ENCODE data around the gene C15orf62. TPM values are rescaled to one million over a fixed set of nuclear protein-coding genes. Genes with fewer than 3 reads are reported as not detected.

Gene C15orf62
- polyA plus RNA-seq, 1 of the 3 experiments (the other 2 are of a cell fraction), result not detected

- TF ChIP-seq RCOR1 (IDR thresholded peaks at IDR 0.05; ENCODE audit: low read length), result no peak
These were observed 33.2 kb upstream of the C15orf62 start (continued) for GRCh38 chr15:40736575-40736974.

- no peak for DNase-seq
- POLR2A ChIA-PET, result no interaction called here
These were observed 32.7 kb upstream of the C15orf62 start for GRCh38 chr15:40737048-40737447.

GRCh38 chr15:40739047-40739446, 30.7 kb upstream of the C15orf62 start:
- 72% methylated on average over 2 of the region's 2 CpGs for WGBS (ENCODE audit: low lambda C conversion rate)
- Histone ChIP-seq H3K27me3 (ENCODE audit: insufficient read depth) (no peaks in the 10 kb centered on the region), H2AFZ (ENCODE audit: low read depth) (no peak overlapping the region), H3K9me2 (no peaks in the 10 kb centered on the region), H3K9me3 (no peaks in the 10 kb centered on the region), H3K4me3 (ENCODE audit: low read depth in 2 of 2, low read length in 1 of 2) (no peak overlapping the region), H3K9ac (no peak overlapping the region), H3K36me3 (replicated peaks in 1 of 2; ENCODE audit: control insufficient read depth in 1 of 2, insufficient read depth in 2 of 2, low read length in 1 of 2) (peaks cover 52 to 59% of the 10 kb centered on the region in 2 experiments), H4K20me1 (ENCODE audit: insufficient read depth) (no peaks in the 10 kb centered on the region), H3K4me1 (ENCODE audit: control insufficient read depth in 1 of 2, insufficient read depth in 2 of 2, low read depth in 1 of 2, low read length in 1 of 2) (no peaks in the 10 kb centered on the region; a peak in 1 of 4 replicates), H3K79me2 (ENCODE audit: insufficient read depth) (no peaks in the 10 kb centered on the region), H3K4me2 (no peak overlapping the region), H3F3A (replicated peaks; ENCODE audit: insufficient read depth) (no peaks in the 10 kb centered on the region), H3K27ac (ENCODE audit: low read depth in 2 of 2, low read length in 1 of 2) (no peak overlapping the region)
- CTCF ChIA-PET, result interaction anchor here (1.1 to 20.8 kb wide), 4 partner anchors 8 to 38 kb away, joined by 3 to 555 read pairs (median 16); partner anchors contain the start of genes C15orf62 and GCHFR
- POLR2A ChIA-PET, result interaction anchor here (0.5 kb wide), 1 partner anchor 17 kb away, joined by 3 read pairs; no protein-coding TSS in a partner anchor
- DNase-seq, result no peak
- TF ChIP-seq NFIC (IDR thresholded peaks at IDR 0.05; ENCODE audit: borderline replicate concordance), result no peak
- no peak for TF ChIP-seq CHD2 (IDR thresholded peaks at IDR 0.05; ENCODE audit: low read length, partially characterized antibody)
- no peak for TF ChIP-seq SIN3A (IDR thresholded peaks at IDR 0.05; ENCODE audit: borderline replicate concordance, low read depth, low read length)
- no peak for TF ChIP-seq SMC3 (IDR thresholded peaks at IDR 0.05; ENCODE audit: low read depth, low read length)
- TF ChIP-seq FOXM1 (IDR thresholded peaks at IDR 0.05; ENCODE audit: low read depth), result no peak
- no peak for TF ChIP-seq RFX5 (IDR thresholded peaks at IDR 0.05; ENCODE audit: low read length)
- no peak for TF ChIP-seq TAF1 (IDR thresholded peaks at IDR 0.05; ENCODE audit: borderline replicate concordance, low read depth, low read length)
- no peak for TF ChIP-seq TCF12 (IDR thresholded peaks at IDR 0.05)
- no peak for TF ChIP-seq USF2 (IDR thresholded peaks at IDR 0.05; ENCODE audit: borderline replicate concordance, low read depth, low read length)
- TF ChIP-seq NRF1 (IDR thresholded peaks at IDR 0.05; ENCODE audit: low read depth, low read length), result no peak
- TF ChIP-seq GATA2 (CRISPR knock-in tag; IDR thresholded peaks at IDR 0.05), result no peak

More at GRCh38 chr15:40737048-40737447, 32.7 kb upstream of the C15orf62 start:
- WGBS (ENCODE audit: low lambda C conversion rate), result 100% methylated on average over 3 of the region's 3 CpGs
- Histone ChIP-seq H4K20me1 (ENCODE audit: insufficient read depth) (no peaks in the 10 kb centered on the region), H3F3A (replicated peaks; ENCODE audit: insufficient read depth) (peaks cover 3% of the 10 kb centered on the region), H3K27me3 (ENCODE audit: insufficient read depth) (no peaks in the 10 kb centered on the region), H3K4me1 (ENCODE audit: control insufficient read depth in 1 of 2, insufficient read depth in 2 of 2, low read depth in 1 of 2, low read length in 1 of 2) (no peaks in the 10 kb centered on the region), H3K9me2 (no peaks in the 10 kb centered on the region), H3K36me3 (replicated peaks in 1 of 2; ENCODE audit: control insufficient read depth in 1 of 2, insufficient read depth in 2 of 2, low read length in 1 of 2) (peaks cover 43 to 51% of the 10 kb centered on the region in 2 experiments), H3K4me2 (no peak overlapping the region), H3K27ac (ENCODE audit: low read depth in 2 of 2, low read length in 1 of 2) (no peak overlapping the region), H3K4me3 (ENCODE audit: low read depth in 2 of 2, low read length in 1 of 2) (no peak overlapping the region), H2AFZ (ENCODE audit: low read depth) (no peak overlapping the region), H3K79me2 (ENCODE audit: insufficient read depth) (no peaks in the 10 kb centered on the region), H3K9me3 (no peaks in the 10 kb centered on the region), H3K9ac (no peak overlapping the region)
- CTCF ChIA-PET, result interaction anchor here (1.0 to 20.8 kb wide), 4 partner anchors 10 to 40 kb away, joined by 3 to 555 read pairs (median 16); partner anchors contain the start of genes C15orf62 and GCHFR
- TF ChIP-seq TCF12 (IDR thresholded peaks at IDR 0.05) (no peak), TAF1 (IDR thresholded peaks at IDR 0.05; ENCODE audit: borderline replicate concordance, low read depth, low read length) (no peak), YY1 (IDR thresholded peaks at IDR 0.05; ENCODE audit: low read depth) (no peak), GATA2 (CRISPR knock-in tag; IDR thresholded peaks at IDR 0.05) (no peak), MXI1 (IDR thresholded peaks at IDR 0.05; ENCODE audit: low read depth, low read length) (no peak), FOXJ3 (CRISPR knock-in tag; IDR thresholded peaks at IDR 0.05) (no peak), CHD2 (IDR thresholded peaks at IDR 0.05; ENCODE audit: low read length, partially characterized antibody) (no peak), FOXM1 (IDR thresholded peaks at IDR 0.05; ENCODE audit: low read depth) (no peak)

All from SK-N-SH (cell line).